DMS53 treated with DMSO at 0.1 percent for 48 hours (cell line): Measurements from ENCODE around the gene NRARP.
"Not testable (repeated sequence)": the region's sequence is repeated elsewhere in the genome, so short reads cannot be mapped to it uniquely, and the experiment has no call there.

Source experiments
- DNase-seq: peaks from one replicate; lab custom pipeline; 2025; ENCODE audit not compliant: unreplicated experiment; lab: John Stamatoyannopoulos, UW

The NRARP gene

DNA sequence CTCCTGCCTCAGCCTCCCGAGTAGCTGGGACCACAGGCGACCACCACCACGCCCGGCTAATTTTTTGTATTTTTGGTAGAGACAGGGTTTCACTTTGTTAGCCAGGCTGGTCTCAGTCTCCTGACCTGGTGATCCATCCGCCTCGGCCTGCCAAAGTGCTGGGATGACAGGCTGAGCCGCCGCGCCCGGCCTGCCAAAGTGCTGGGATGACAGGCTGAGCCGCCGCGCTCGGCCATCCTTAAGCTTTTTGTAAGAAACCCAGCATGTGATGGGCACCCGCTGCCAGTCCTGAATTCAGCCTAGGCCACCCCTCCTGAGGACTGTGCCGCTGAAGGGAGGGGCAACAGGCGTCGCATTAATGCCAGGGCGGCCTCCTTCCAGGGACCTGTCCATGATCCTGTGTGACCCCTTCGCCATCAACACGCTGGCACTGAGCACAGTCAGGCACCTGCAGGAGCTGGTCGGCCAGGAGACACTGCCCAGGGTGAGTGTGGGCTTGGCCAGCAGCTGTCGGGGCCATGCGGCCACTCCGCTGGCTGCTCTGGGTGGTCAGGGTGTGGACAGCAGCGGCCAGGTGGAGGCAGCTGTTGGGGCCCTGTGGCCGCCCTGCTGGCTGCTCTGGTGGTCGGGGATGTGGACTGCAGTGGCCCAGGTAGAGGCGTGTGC, 36.4 kb downstream of the NRARP start:
- DNase-seq: no peak

DNA sequence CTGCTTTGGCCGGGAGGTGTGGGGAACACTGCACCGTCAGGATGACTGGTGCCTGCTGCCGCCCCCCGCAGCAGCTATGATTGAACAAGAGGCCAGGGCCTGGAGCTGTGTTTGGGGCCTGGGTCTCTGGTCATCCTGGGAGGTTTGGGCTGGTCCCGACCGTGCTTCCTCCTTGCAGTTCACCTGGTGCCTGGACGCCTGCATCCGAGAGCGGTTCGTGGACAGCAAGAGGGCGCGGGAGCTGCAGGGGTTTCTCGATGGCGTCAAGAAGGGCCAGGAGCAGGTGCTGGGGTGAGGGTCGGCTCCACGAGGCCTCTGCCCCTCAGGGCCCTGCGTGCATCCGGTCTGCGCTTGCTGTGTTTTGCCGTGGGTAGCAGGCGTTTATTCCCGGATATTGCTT, 38.0 kb downstream of the NRARP start:
- no peak for DNase-seq

DNA sequence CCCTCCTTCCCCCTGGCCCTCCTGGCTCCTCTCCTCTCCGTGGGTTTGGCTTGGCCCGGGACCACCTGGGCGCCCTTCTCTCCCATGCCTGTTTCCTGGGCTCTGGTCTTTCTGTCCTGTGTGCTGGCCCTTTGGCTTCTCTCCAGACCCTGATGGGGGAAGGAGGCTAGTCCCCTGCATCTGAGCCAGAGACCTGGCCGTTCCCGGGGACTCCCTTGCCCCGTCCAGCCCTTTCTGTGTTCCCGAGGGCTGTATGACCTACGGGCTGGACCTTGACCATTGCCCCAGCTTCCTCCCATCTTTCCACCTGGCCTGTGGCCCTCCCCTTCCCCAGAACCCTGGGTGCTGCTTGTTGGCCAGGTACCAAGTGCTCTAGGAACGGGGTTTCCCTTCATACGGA, 38.6 kb downstream of the NRARP start:
- DNase-seq: no peak

DNA sequence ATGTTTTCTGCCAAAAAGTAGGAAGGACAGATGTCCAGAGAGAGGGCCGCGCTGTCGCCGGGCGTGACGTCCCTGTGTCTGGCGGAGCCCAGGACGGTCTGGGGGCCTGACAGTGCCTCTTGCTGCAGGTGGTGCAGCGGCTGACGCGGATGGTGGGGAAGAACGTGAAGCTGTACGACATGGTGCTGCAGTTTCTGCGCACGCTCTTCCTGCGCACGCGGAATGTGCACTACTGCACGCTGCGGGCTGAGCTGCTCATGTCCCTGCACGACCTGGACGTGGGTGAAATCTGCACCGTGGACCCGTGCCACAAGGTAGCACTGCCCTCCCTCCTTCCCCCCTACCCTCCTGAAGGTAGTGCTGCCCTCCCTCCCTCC, 39.2 kb downstream of the NRARP start:
- no peak for DNase-seq

DNA sequence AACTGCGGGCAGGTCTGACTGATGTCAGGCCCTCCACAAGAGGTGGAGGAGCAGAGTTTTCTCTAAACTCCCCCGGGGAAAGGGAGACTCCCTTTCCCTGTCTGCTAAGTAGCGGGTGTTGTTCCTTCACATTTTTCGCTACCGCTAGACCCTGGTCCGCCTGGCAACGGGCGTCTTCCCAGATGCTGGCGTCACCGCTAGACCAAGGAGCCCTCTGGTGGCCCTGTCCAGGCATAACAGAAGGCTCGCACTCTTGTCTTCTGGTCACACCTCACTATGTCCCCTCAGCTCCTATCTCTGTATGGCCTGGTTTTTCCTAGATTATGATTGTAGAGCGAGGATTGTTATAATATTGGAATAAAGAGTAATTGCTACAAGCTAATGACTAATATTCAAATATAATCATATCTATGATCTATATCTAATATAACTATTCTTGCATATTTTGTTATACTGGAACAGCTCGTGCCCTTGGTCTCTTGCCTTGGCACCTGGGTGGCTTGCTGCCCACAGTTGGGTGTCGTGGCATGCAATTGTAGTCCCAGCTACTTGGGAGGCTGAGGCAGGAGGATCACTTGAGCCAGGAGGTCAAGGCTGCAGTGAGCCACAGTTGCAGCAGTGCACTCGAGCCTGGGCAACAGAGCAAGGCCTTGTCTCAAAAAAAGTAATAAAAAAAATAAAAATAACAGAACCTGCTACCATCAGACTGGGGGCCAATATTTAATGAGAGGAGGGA, 39.7 kb downstream of the NRARP start:
- not testable (repeated sequence) for DNase-seq

DNA sequence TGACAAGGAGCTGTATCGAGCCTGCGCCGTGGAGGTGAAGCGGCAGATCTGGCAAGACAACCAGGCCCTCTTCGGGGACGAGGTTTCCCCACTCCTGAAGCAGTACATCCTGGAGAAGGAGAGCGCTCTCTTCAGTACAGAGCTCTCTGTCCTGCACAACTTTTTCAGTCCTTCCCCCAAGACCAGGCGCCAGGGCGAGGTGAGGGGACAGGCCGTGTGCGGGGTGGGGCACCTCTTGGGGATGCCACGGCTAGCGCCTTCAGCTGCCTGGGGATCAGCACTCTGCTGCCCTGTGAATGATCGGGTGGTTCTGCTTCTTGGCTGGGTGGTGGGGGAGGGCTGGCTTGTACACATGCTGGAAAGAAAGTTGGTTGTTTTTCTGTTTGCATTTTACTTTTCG, 45.2 kb downstream of the NRARP start:
- DNase-seq: no peak

DNA sequence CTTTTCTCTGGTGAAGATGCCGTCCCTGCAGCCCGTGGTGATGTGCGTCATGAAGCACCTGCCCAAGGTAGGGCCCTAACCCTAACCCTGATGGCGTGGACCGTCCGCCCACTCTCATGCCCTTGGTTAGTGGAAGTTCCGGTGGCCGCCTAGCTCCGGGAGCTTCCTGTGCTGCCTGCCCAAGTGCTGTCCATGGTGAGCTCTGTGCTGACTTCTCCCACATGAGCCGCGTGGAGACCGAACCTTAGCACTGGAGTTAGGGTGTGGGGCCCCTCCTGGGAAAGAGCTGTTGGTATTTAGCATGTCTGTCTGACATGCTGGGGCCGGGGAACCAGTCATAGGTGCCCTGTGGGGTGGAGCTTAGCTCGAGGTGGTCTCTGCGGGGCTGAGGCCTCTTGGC, 45.7 kb downstream of the NRARP start:
- no peak for DNase-seq

DNA sequence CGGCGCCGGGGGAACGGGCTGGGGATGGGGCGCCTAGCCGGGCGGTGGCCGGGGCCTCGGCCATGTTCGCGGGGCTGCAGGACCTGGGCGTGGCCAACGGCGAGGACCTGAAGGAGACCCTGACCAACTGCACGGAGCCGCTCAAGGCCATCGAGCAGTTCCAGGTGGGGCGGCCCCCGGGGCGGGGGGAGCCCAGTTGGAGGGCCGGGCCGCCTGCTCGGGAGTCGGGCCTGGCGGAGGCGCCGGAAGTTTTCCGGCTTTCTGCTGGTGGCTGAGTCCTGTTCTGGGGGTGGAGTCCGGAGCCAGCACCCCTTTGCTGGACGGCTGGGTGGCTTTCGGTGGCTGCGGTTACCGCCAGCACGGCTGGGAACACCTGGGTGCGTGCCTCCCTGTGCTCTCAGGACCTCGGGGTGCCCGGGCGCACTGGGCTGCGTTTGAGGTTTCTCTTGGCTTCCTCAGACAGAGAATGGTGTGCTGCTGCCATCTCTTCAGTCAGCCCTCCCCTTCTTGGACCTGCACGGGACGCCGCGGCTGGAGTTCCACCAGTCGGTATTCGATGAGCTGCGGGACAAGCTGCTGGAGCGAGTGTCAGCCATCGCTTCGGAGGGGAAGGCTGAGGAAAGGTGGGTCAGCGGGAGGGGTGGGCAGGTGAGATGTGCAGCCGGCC, 46.5 kb downstream of the NRARP start:
- no peak for DNase-seq

DNA sequence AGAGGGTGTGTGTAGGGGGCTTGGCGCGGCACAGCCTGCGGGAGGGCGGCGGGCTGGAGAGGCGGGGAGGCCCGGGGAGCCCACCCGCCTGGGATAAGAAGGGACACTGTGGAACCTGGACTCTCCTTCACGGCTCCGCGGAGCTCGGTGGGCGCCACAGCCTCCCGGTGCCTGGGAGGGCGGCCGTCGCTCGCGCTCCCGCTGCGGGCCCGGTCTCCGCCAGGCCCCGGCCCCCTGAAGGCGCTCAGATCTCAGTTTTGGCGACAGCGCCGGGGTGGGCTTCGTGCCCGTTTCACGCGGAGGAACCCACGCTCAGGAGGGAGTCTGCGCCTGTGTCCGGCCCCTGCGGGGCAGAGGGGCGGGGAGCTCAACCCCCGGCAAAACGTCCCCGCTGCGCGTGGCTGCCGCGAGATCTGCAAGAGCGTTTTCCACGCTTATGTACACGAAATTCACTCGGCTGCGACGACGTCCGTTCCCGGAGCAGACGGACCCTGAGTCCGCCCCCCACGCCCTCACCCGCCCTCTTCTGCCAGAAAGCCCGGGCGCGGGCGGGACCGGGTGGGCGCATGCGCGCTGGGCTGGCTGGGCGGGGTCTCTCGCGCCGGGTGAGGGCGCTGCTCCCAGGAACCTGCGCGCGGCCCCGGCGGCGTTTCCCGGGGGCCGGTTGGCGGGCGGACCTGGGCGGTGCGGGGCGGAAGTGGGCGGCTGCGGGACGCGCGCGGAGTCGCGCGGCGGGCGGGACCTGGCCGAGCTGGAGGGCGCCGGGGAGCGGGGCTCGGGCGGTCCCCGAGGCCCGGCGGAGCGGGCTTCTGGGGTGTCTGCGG, 47.2 kb downstream of the NRARP start, which contains the start of gene NELFB:
NELFB (plus strand) TSS at position 704 of the 824 bp plus-strand sequence.
- peak; percentile 68 for DNase-seq

DNA sequence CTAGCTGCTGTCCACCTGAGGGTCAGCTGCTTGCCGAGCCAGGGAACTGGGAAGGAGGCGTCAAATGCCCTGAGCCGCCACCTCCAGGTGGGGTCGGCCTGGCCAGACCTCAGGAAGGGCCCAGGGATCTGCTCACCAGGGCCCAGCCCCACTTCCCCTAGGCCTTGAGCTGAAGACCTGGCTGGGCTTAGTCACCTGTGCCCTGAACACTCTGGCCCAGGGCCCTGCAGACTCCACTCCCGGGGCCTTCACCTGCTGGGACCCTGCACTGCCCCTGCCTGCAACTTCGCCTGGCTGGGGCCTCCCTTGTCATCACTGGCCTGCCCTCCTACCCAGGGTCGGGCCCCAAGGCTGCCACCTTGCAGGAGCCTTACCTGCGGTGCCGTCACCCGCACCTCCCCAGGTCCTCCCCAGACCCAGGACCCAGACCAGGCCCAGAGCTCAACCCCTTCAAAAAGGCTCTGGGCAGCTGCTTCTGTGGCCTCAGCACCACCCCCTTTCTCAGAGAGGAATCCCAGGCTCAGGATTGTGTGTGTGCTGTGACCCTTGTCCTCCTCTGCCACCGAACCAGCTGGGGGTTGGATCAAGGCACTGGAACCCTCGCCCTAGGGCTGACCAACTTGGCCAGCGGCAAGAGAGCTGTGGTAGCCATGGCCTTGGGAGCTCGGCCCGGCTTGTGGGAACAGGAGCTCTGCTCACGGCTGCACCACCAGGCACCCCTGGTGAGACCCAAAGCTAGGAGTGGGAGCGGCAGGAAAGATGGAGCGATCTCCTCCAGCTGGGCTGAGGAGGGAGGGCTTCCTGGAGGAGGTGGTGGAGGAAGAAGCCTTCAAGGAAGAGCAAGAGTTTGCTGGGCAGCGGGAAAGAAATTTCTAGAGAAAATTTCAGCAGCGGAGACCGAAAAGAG, 48.1 kb downstream of the NRARP start:
- DNase-seq: no peak

DNA sequence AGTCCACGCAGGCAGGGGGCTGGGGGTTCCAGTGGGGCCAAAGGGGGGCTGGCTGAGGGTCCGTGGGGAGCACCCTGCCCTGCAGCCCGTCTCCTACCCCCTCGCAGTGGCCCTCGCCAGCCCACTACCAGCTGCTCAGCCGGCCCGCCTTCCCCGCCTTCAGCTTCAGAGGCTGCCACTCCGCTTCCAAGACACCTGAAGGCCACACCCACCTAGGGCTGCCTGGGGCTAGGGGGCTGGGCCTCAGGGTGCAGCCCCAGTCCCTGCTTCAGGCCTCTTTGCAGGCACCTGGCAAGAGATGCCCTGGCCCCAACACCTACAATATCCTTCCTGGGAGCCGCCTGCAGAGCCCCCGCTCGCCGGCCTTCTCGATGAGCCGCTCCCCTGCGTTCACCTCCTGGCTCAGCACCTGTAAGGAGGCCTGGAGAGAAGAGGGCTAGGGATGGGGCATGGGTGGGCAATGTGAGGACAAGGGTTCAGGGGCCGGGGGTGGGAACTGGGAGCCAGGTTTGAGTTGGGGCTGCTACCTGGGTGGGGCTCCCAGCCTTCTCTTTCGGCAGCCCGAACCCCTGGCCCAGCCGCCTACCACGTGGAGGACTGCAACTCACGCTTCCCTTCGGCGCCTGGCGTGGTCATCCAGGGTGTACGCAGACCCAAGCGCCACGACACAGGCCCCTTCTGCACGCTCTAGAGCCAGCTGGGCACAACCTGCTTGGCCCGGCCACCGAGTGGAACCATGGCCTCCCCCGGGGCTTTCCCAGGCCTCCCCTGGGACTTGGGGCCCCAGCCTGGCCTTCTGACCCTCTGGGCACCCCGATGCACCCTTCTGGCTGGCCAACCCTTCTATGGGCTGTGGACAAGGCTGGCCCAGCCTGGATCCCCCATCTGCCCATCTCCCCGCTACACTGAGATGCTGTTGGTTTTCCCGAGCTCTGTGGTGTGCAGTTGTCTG, 49.2 kb downstream of the NRARP start:
- DNase-seq: no peak

DNA sequence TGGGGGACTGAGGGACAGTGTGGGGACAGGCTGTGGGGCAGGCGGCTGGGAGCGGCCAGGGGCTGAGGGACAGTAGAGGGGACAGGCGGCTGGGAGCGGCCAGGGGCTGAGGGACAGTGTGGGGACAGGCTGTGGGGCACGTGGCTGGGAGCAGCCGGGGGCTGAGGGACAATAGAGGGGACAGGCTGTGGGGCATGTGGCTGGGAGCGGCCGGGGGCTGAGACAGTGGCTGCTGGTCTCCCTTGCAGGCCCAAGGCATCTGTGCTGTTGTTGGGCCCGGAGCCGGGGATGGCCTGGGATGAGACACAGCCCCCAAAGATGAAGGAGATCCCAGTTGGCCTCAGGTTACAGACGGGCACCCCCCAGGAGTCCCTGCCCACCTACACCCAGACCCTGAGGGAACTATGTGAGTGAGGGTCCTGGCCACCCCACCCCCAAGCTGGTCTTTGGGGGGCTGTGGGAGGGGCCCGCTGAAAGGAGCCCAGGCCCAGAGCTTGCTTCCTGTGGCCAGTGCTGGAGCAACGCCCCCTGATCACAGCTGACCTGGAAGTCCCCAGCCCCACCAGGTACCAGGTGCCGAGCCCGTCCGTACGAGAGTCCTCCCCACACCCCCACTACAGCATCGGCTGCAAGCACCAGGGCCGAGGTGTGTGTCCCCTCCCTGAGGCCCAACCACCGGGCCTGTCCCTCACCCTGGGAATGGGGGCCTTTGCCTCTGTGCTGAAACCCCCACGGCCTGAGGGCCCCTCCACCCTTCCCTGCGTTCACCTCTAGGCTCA, 50.4 kb downstream of the NRARP start:
- DNase-seq: no peak

DNA sequence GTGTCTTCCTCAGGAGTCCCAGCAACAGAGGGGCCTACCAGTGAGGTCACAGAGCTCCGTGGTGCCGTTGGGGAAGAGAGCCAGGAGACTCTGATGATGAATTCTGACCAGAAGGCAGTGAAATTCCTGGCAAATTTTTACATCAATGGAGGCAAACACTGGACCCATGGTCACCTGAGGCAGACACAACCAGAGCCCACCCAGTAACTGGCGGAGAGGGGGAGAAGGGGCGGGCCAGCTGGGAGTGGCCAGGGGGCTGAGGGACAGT, 50.9 kb downstream of the NRARP start, which contains the start of gene STPG3:
STPG3 (plus strand) TSS at position 93 of the 268 bp plus-strand sequence; CDS start at position 94, 1 bp downstream.
- no peak for DNase-seq

DNA sequence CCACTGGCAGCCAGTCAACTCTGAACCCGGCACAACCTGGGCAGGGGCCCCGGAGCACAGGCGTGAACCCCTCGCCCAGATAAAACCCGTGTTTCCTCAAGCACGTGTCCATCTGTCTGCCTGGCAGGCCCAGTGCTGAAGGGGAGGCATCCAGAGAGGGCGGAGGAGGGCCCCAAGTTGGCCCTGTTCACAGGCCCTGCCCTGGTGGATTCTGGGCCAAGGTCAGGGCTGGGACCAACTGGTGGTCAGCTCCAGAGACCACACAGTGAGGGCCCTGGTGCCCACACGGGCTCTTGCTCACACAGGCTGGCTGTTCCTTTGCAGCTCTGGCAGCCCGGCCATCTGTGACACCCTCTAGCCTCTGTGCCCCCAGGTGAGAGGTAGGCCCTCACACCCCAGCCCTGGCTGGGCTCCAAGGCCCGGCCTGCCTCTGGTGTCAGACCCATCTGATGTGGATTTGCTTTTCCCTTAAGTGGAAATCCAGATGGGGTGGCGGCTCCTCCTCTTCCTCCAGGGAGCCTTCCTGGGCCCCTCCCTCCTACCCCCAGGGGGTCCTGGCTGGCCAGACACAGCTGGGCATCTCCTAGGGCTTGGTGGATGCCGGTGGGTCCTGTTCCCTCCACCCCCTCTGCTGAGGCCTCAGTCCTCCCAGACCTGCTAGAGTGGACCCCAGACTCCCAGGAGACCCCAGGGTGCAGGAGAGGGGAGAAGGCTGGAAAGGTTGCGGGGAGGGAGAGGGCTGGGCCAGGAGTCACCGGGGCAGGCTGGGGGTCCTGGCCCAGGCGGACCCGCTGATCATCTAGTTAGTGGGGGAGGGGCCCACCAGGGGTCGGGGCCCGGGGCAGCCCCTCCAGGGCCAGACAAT, 51.5 kb downstream of the NRARP start:
- no peak for DNase-seq
